ENCODE data around the gene TBPL1. TPM values are rescaled to one million over a fixed set of nuclear protein-coding genes. Genes with fewer than 3 reads are reported as not detected.
"Not testable (repeated sequence)": the region's sequence is repeated elsewhere in the genome, so short reads cannot be mapped to it uniquely, and the experiment has no call there.

Gene TBPL1
- total and polyA plus RNA-seq, 9 donors, result 14.9 to 25.0 (median 22.7) TPM

- H3K27me3 ChIP-seq (ENCODE audit: control insufficient read depth, insufficient read depth, low read length), result no peaks in the 10 kb centered on the region
- WGBS (ENCODE audit: insufficient coverage), result no CpG with 5 or more reads among the region's 1 CpG
- no peak overlapping the region for H3K4me3 ChIP-seq (ENCODE audit: low read length)
- H3K27ac ChIP-seq (ENCODE audit: low read length), result no peak overlapping the region
- no peaks in the 10 kb centered on the region for H3K4me1 ChIP-seq (ENCODE audit: control insufficient read depth, insufficient read depth, low read length)
- no peaks in the 10 kb centered on the region for H3K9me3 ChIP-seq (replicated peaks; ENCODE audit: control insufficient read depth, low read depth, low read length)
- no peaks in the 10 kb centered on the region for H3K36me3 ChIP-seq (ENCODE audit: control insufficient read depth, insufficient read depth, low read length)
- no peak for DNase-seq
Observed at GRCh38 chr6:133971861-133972260, 18.8 kb downstream of the TBPL1 start.

GRCh38 chr6:133972388-133972787, 19.4 kb downstream of the TBPL1 start:
- Histone ChIP-seq H3K36me3 (ENCODE audit: control insufficient read depth, insufficient read depth, low read length) (no peaks in the 10 kb centered on the region), H3K27ac (ENCODE audit: low read length) (no peak overlapping the region), H3K4me1 (ENCODE audit: control insufficient read depth, insufficient read depth, low read length) (no peaks in the 10 kb centered on the region), H3K9me3 (replicated peaks; ENCODE audit: control insufficient read depth, low read depth, low read length) (no peaks in the 10 kb centered on the region), H3K27me3 (ENCODE audit: control insufficient read depth, insufficient read depth, low read length) (no peaks in the 10 kb centered on the region), H3K4me3 (ENCODE audit: low read length) (no peak overlapping the region)
- no peak for DNase-seq
- no CpG with 5 or more reads among the region's 2 CpGs for WGBS (ENCODE audit: insufficient coverage)

GRCh38 chr6:133973109-133973971, 20.3 kb downstream of the TBPL1 start:
- no peaks in the 10 kb centered on the region for H3K27me3 ChIP-seq (ENCODE audit: control insufficient read depth, insufficient read depth, low read length)
- peak; percentile 70 for DNase-seq
- H3K36me3 ChIP-seq (ENCODE audit: control insufficient read depth, insufficient read depth, low read length), result no peaks in the 10 kb centered on the region
- no CpG with 5 or more reads among the region's 4 CpGs for WGBS (ENCODE audit: insufficient coverage)
- H3K4me1 ChIP-seq (ENCODE audit: control insufficient read depth, insufficient read depth, low read length), result no peaks in the 10 kb centered on the region
- H3K4me3 ChIP-seq (ENCODE audit: low read length), result no peak overlapping the region
- H3K27ac ChIP-seq (ENCODE audit: low read length), result no peak overlapping the region
- H3K9me3 ChIP-seq (replicated peaks; ENCODE audit: control insufficient read depth, low read depth, low read length), result no peaks in the 10 kb centered on the region

- H3K4me3 ChIP-seq (ENCODE audit: low read length), result no peak overlapping the region
- no peaks in the 10 kb centered on the region for H3K4me1 ChIP-seq (ENCODE audit: control insufficient read depth, insufficient read depth, low read length)
- H3K27me3 ChIP-seq (ENCODE audit: control insufficient read depth, insufficient read depth, low read length), result no peaks in the 10 kb centered on the region
- no peaks in the 10 kb centered on the region for H3K36me3 ChIP-seq (ENCODE audit: control insufficient read depth, insufficient read depth, low read length)
- no peak overlapping the region for H3K27ac ChIP-seq (ENCODE audit: low read length)
- H3K9me3 ChIP-seq (replicated peaks; ENCODE audit: control insufficient read depth, low read depth, low read length), result no peaks in the 10 kb centered on the region
- WGBS (ENCODE audit: insufficient coverage), result no CpG with 5 or more reads among the region's 2 CpGs
- DNase-seq, result no peak
Observed at GRCh38 chr6:133977983-133978895, 25.2 kb downstream of the TBPL1 start.

GRCh38 chr6:133978896-133979240, 25.8 kb downstream of the TBPL1 start:
- no peak for DNase-seq
- H3K36me3 ChIP-seq (ENCODE audit: control insufficient read depth, insufficient read depth, low read length), result peaks cover 2% of the 10 kb centered on the region
- WGBS (ENCODE audit: insufficient coverage), result 83% methylated on average over 1 of the region's 2 CpGs
- no peaks in the 10 kb centered on the region for H3K9me3 ChIP-seq (replicated peaks; ENCODE audit: control insufficient read depth, low read depth, low read length)
- no peaks in the 10 kb centered on the region for H3K4me1 ChIP-seq (ENCODE audit: control insufficient read depth, insufficient read depth, low read length)
- H3K27ac ChIP-seq (ENCODE audit: low read length), result no peak overlapping the region
- no peak overlapping the region for H3K4me3 ChIP-seq (ENCODE audit: low read length)
- no peaks in the 10 kb centered on the region for H3K27me3 ChIP-seq (ENCODE audit: control insufficient read depth, insufficient read depth, low read length)

GRCh38 chr6:133979269-133979963, 26.4 kb downstream of the TBPL1 start:
- not testable (repeated sequence) for DNase-seq; H3K4me1 ChIP-seq (ENCODE audit: control insufficient read depth, insufficient read depth, low read length); H3K9me3 ChIP-seq (replicated peaks; ENCODE audit: control insufficient read depth, low read depth, low read length); H3K27ac ChIP-seq (ENCODE audit: low read length); H3K4me3 ChIP-seq (ENCODE audit: low read length); H3K27me3 ChIP-seq (ENCODE audit: control insufficient read depth, insufficient read depth, low read length); H3K36me3 ChIP-seq (ENCODE audit: control insufficient read depth, insufficient read depth, low read length)
- whole genome bisulfite sequencing (ENCODE audit: insufficient coverage), result 79% methylated on average over 2 of the region's 7 CpGs

GRCh38 chr6:133980168-133980567, 27.1 kb downstream of the TBPL1 start:
- DNase-seq, result no peak
- H3K36me3 ChIP-seq (ENCODE audit: control insufficient read depth, insufficient read depth, low read length), result peaks cover 2% of the 10 kb centered on the region
- H3K9me3 ChIP-seq (replicated peaks; ENCODE audit: control insufficient read depth, low read depth, low read length), result no peaks in the 10 kb centered on the region
- H3K27ac ChIP-seq (ENCODE audit: low read length), result no peak overlapping the region
- H3K4me1 ChIP-seq (ENCODE audit: control insufficient read depth, insufficient read depth, low read length), result no peaks in the 10 kb centered on the region
- no CpG with 5 or more reads among the region's 3 CpGs for WGBS (ENCODE audit: insufficient coverage)
- H3K4me3 ChIP-seq (ENCODE audit: low read length), result no peak overlapping the region
- H3K27me3 ChIP-seq (ENCODE audit: control insufficient read depth, insufficient read depth, low read length), result no peaks in the 10 kb centered on the region

GRCh38 chr6:133983099-133983939, 30.3 kb downstream of the TBPL1 start:
- Histone ChIP-seq H3K9me3 (replicated peaks; ENCODE audit: control insufficient read depth, low read depth, low read length) (no peaks in the 10 kb centered on the region), H3K4me1 (ENCODE audit: control insufficient read depth, insufficient read depth, low read length) (no peaks in the 10 kb centered on the region), H3K27ac (ENCODE audit: low read length) (no peak overlapping the region), H3K27me3 (ENCODE audit: control insufficient read depth, insufficient read depth, low read length) (no peaks in the 10 kb centered on the region), H3K4me3 (ENCODE audit: low read length) (no peak overlapping the region), H3K36me3 (ENCODE audit: control insufficient read depth, insufficient read depth, low read length) (peaks cover 2% of the 10 kb centered on the region)
- 72% methylated on average over 6 of the region's 9 CpGs for WGBS (ENCODE audit: insufficient coverage)
- DNase-seq, result no peak

- no peaks in the 10 kb centered on the region for H3K9me3 ChIP-seq (replicated peaks; ENCODE audit: control insufficient read depth, low read depth, low read length)
- WGBS (ENCODE audit: insufficient coverage), result no CpG with 5 or more reads among the region's 1 CpG
- no peak overlapping the region for H3K4me3 ChIP-seq (ENCODE audit: low read length)
- peaks cover 1% of the 10 kb centered on the region for H3K4me1 ChIP-seq (ENCODE audit: control insufficient read depth, insufficient read depth, low read length)
- no peak for DNase-seq
- H3K27ac ChIP-seq (ENCODE audit: low read length), result no peak overlapping the region
- no peaks in the 10 kb centered on the region for H3K27me3 ChIP-seq (ENCODE audit: control insufficient read depth, insufficient read depth, low read length)
- H3K36me3 ChIP-seq (ENCODE audit: control insufficient read depth, insufficient read depth, low read length), result peaks cover 2% of the 10 kb centered on the region
Observed at GRCh38 chr6:133985970-133986369, 32.9 kb downstream of the TBPL1 start.
